Measurements from ENCODE around the gene KLF9. TPM values are rescaled to one million over a fixed set of nuclear protein-coding genes. Genes with fewer than 3 reads are reported as not detected.
A peak's percentile ranks its signal among the peaks of the same experiment; 100 is the strongest.

KLF9 gene
- total RNA-seq, 1 experiment from 2014 or later, result 1.0 TPM

DNA sequence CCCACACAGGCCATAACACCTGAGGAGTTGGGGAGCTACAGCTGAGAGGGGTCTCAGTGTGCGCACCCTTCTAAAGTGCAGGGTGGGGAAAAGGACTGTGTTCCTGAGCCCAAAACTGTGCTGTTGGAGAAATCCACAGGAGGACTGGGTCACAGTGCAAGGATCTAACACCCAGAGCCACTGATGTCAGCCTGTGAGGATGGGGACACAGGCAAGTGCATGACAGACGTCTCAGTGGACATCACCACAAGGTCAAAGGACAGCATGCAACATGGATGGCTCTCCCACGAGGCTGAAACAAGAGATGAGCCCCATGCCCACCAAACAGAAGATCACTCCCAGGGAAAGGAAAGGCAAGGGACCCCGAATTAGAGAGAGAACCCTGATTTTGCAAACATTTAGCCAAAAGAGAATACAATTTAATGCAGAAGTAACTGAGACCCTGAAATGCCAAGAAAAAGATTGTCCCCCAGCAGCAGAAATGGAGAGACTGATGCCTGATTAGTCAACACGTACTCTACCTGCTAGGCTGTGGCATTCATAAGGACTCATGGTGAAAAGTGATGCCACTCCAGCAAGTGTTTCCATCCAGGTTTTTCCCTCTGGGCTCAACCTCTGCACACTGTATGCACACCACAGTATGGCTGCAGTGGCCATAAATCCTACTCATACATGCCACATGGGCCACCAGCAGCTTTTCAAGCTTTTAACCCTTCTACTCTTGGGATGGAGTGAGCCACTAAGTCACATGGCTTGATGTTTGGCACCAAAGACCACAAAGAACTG, 14.2 kb downstream of the KLF9 start:
- ATAC-seq, result no peak
- CTCF ChIA-PET, result no interaction called here
- Mint-ChIP-seq H3K27me3 (ENCODE audit: low read depth) (peaks cover 11% of the 10 kb centered on the region), H3K36me3 (no peaks in the 10 kb centered on the region), H3K4me3 (no peak overlapping the region), H3K9me3 (no peaks in the 10 kb centered on the region), H3K4me1 (0 out of 2 replicates have a peak, but pooled peaks cover under 1% of the 10 kb centered on the region), H3K27ac (no peak overlapping the region)
- TF ChIP-seq TEAD4 (CRISPR knock-in tag; IDR thresholded peaks at IDR 0.05) (no peak), ZNF138 (CRISPR knock-in tag; conservative IDR thresholded peaks at IDR 0.05) (no peak), PRRX2 (CRISPR knock-in tag; IDR thresholded peaks at IDR 0.05) (no peak), JUN (CRISPR knock-in tag; IDR thresholded peaks at IDR 0.05) (no peak), SP1 (CRISPR knock-in tag; conservative IDR thresholded peaks at IDR 0.05) (no peak), FOXP1 (CRISPR knock-in tag; IDR thresholded peaks at IDR 0.05; ENCODE audit: borderline replicate concordance) (no peak), NFE2L1 (CRISPR knock-in tag; IDR thresholded peaks at IDR 0.05) (no peak)
- TF ChIP-seq, protein P1, sequence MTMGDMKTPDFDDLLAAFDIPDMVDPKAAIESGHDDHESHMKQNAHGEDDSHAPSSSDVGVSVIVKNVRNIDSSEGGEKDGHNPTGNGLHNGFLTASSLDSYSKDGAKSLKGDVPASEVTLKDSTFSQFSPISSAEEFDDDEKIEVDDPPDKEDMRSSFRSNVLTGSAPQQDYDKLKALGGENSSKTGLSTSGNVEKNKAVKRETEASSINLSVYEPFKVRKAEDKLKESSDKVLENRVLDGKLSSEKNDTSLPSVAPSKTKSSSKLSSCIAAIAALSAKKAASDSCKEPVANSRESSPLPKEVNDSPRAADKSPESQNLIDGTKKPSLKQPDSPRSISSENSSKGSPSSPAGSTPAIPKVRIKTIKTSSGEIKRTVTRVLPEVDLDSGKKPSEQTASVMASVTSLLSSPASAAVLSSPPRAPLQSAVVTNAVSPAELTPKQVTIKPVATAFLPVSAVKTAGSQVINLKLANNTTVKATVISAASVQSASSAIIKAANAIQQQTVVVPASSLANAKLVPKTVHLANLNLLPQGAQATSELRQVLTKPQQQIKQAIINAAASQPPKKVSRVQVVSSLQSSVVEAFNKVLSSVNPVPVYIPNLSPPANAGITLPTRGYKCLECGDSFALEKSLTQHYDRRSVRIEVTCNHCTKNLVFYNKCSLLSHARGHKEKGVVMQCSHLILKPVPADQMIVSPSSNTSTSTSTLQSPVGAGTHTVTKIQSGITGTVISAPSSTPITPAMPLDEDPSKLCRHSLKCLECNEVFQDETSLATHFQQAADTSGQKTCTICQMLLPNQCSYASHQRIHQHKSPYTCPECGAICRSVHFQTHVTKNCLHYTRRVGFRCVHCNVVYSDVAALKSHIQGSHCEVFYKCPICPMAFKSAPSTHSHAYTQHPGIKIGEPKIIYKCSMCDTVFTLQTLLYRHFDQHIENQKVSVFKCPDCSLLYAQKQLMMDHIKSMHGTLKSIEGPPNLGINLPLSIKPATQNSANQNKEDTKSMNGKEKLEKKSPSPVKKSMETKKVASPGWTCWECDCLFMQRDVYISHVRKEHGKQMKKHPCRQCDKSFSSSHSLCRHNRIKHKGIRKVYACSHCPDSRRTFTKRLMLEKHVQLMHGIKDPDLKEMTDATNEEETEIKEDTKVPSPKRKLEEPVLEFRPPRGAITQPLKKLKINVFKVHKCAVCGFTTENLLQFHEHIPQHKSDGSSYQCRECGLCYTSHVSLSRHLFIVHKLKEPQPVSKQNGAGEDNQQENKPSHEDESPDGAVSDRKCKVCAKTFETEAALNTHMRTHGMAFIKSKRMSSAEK (CRISPR knock-in tag; IDR thresholded peaks at IDR 0.05; ENCODE audit: borderline replicate concordance), result no peak
- TF ChIP-seq, protein P2, sequence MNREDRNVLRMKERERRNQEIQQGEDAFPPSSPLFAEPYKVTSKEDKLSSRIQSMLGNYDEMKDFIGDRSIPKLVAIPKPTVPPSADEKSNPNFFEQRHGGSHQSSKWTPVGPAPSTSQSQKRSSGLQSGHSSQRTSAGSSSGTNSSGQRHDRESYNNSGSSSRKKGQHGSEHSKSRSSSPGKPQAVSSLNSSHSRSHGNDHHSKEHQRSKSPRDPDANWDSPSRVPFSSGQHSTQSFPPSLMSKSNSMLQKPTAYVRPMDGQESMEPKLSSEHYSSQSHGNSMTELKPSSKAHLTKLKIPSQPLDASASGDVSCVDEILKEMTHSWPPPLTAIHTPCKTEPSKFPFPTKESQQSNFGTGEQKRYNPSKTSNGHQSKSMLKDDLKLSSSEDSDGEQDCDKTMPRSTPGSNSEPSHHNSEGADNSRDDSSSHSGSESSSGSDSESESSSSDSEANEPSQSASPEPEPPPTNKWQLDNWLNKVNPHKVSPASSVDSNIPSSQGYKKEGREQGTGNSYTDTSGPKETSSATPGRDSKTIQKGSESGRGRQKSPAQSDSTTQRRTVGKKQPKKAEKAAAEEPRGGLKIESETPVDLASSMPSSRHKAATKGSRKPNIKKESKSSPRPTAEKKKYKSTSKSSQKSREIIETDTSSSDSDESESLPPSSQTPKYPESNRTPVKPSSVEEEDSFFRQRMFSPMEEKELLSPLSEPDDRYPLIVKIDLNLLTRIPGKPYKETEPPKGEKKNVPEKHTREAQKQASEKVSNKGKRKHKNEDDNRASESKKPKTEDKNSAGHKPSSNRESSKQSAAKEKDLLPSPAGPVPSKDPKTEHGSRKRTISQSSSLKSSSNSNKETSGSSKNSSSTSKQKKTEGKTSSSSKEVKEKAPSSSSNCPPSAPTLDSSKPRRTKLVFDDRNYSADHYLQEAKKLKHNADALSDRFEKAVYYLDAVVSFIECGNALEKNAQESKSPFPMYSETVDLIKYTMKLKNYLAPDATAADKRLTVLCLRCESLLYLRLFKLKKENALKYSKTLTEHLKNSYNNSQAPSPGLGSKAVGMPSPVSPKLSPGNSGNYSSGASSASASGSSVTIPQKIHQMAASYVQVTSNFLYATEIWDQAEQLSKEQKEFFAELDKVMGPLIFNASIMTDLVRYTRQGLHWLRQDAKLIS (CRISPR knock-in tag; IDR thresholded peaks at IDR 0.05; ENCODE audit: borderline replicate concordance), result no peak
- POLR2A ChIA-PET, result no interaction called here
- no peak for DNase-seq (ENCODE audit: low spot score)

DNA sequence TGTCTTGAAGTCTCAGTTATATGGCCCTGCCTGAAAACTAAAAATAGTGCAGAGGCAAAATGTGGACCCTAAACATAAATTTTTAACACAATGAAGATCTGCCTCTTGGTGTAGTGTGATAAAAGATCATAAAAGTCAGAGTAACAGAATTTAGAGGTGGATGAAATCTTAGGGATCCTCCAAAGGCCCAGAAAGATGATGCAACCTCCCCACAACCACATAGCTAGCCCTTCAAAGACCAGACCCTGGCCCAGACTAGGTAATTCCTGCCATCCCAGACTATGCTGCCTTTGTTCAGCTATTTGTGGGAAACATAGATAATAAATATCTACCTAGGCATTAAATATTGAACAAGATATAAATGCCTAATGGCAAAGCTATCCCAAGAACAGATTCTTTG, 15.3 kb downstream of the KLF9 start:
- no peak overlapping the region for H3K27ac Mint-ChIP-seq
- H3K4me1 Mint-ChIP-seq, result no peaks in the 10 kb centered on the region
- ChIA-PET CTCF (no interaction called here), POLR2A (no interaction called here)
- H3K9me3 Mint-ChIP-seq, result no peaks in the 10 kb centered on the region
- ATAC-seq, result no peak
- H3K27me3 Mint-ChIP-seq (ENCODE audit: low read depth), result peaks cover 8% of the 10 kb centered on the region
- H3K4me3 Mint-ChIP-seq, result no peak overlapping the region
- H3K36me3 Mint-ChIP-seq, result no peaks in the 10 kb centered on the region
- TF ChIP-seq TEAD1 (CRISPR knock-in tag; IDR thresholded peaks at IDR 0.05) (no peak), GABPB1 (CRISPR knock-in tag; IDR thresholded peaks at IDR 0.05) (0 out of 2 replicates have a peak, but pooled peaks have one; percentile 23), EMX1 (CRISPR knock-in tag; IDR thresholded peaks at IDR 0.05) (no peak)
- no peak for DNase-seq (ENCODE audit: low spot score)

DNA sequence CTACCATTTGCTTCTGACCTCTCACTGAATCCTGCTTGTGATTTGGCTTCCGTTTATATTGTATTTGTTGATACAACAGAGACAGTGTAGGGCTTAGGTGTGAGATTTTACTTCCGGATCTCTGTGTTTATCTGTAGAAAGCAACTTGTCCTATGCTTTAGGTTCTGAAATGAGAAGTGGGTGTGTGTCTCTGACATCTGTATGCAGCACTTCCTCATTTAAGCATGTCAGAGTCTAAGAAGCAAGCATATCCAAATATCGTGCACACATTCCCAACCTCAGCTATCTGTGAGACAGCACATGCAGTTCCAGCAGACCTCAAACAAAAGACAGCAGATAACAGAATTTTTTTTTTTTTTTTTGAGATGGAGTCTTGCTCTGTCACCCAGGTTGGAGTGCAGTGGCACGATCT, 16.3 kb downstream of the KLF9 start:
- H3K27me3 Mint-ChIP-seq (ENCODE audit: low read depth), result peaks cover 8% of the 10 kb centered on the region
- no peak for ATAC-seq
- H3K36me3 Mint-ChIP-seq, result no peaks in the 10 kb centered on the region
- no peaks in the 10 kb centered on the region for H3K4me1 Mint-ChIP-seq
- ChIA-PET POLR2A (no interaction called here), CTCF (no interaction called here)
- H3K27ac Mint-ChIP-seq, result no peak overlapping the region
- no peaks in the 10 kb centered on the region for H3K9me3 Mint-ChIP-seq
- no peak overlapping the region for H3K4me3 Mint-ChIP-seq
- DNase-seq (ENCODE audit: low spot score), result no peak
- TF ChIP-seq SMAD4 (CRISPR knock-in tag; IDR thresholded peaks at IDR 0.05), result no peak
- TF ChIP-seq ZNF317 (CRISPR knock-in tag; IDR thresholded peaks at IDR 0.05; ENCODE audit: borderline replicate concordance, low read depth), result no peak
- no peak for TF ChIP-seq JUN (CRISPR knock-in tag; IDR thresholded peaks at IDR 0.05)
- TF ChIP-seq, protein P3, sequence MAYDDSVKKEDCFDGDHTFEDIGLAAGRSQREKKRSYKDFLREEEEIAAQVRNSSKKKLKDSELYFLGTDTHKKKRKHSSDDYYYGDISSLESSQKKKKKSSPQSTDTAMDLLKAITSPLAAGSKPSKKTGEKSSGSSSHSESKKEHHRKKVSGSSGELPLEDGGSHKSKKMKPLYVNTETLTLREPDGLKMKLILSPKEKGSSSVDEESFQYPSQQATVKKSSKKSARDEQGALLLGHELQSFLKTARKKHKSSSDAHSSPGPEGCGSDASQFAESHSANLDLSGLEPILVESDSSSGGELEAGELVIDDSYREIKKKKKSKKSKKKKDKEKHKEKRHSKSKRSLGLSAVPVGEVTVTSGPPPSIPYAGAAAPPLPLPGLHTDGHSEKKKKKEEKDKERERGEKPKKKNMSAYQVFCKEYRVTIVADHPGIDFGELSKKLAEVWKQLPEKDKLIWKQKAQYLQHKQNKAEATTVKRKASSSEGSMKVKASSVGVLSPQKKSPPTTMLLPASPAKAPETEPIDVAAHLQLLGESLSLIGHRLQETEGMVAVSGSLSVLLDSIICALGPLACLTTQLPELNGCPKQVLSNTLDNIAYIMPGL (CRISPR knock-in tag; IDR thresholded peaks at IDR 0.05), result no peak
- TF ChIP-seq NR1H2 (CRISPR knock-in tag; IDR thresholded peaks at IDR 0.05), result no peak
- no peak for TF ChIP-seq HMGA2 (CRISPR knock-in tag; IDR thresholded peaks at IDR 0.05)
- TF ChIP-seq, protein P2 (CRISPR knock-in tag; IDR thresholded peaks at IDR 0.05; ENCODE audit: borderline replicate concordance), result no peak

Measured in WTC11 (cell line).